Hepatocyte (in vitro differentiated cells): ENCODE data around the gene DTNBP1. TPM values are rescaled to one million over a fixed set of nuclear protein-coding genes. Genes with fewer than 3 reads are reported as not detected.

Source experiments
- DNase-seq: peaks from one replicate; pipeline ENCODE4 v3.0.0-alpha.2; 2016; ENCODE audit warnings: low spot score
- H2AFZ ChIP-seq: fragments of 200-600 bp; sonication (generic); 2 replicates; pipeline ENCODE4 v1.6.0; 2016; ENCODE audit warnings: antibody characterized with exemption, mild to moderate bottlenecking
- H3K27ac ChIP-seq: fragments of 200-600 bp; sonication (generic); 2 replicates; pipeline ENCODE4 v1.5.1; 2016; ENCODE audit warnings: mild to moderate bottlenecking
- H3K27me3 ChIP-seq: fragments of 200-600 bp; sonication (generic); 2 replicates; pipeline ENCODE4 v1.6.1; 2016
- H3K36me3 ChIP-seq: fragments of 200-600 bp; sonication (generic); replicated peaks from 2 replicates; pipeline ENCODE4 v1.5.1; 2016; ENCODE audit warnings: low read depth; ENCODE audit not compliant: insufficient read depth
- H3K4me1 ChIP-seq: fragments of 200-600 bp; sonication (generic); 2 replicates; pipeline ENCODE4 v1.5.1; 2016; ENCODE audit warnings: mild to moderate bottlenecking, moderate library complexity; ENCODE audit not compliant: insufficient read depth
- H3K4me2 ChIP-seq: fragments of 200-600 bp; sonication (generic); 2 replicates; pipeline ENCODE4 v1.6.0; 2016
- H3K4me3 ChIP-seq: fragments of 200-600 bp; sonication (generic); 2 replicates; pipeline ENCODE4 v1.5.1; 2016; ENCODE audit warnings: mild to moderate bottlenecking
- H3K79me2 ChIP-seq: fragments of 200-600 bp; sonication (generic); 2 replicates; pipeline ENCODE4 v1.6.0; 2017; ENCODE audit warnings: mild to moderate bottlenecking
- H3K9me2 ChIP-seq: fragments of 200-600 bp; sonication (generic); replicated peaks from 2 replicates; pipeline ENCODE4 v1.6.0; 2017; ENCODE audit warnings: mild to moderate bottlenecking; ENCODE audit not compliant: insufficient read depth
- H3K9me3 ChIP-seq: fragments of 200-600 bp; sonication (generic); 2 replicates; pipeline ENCODE4 v1.5.1; 2016; ENCODE audit warnings: low read depth, mild to moderate bottlenecking
- H4K20me1 ChIP-seq: fragments of 200-600 bp; sonication (generic); 2 replicates; pipeline ENCODE4 v1.6.0; 2016; ENCODE audit warnings: mild to moderate bottlenecking; ENCODE audit not compliant: insufficient read depth, poor library complexity, severe bottlenecking
- EZH2 ChIP-seq: fragments of 200-600 bp; sonication (generic); IDR thresholded peaks from 2 replicates; pipeline ENCODE4 v1.6.1; 2016; ENCODE audit warnings: antibody characterized with exemption, mild to moderate bottlenecking, borderline replicate concordance
- EZH2phosphoT487 ChIP-seq: fragments of 200-600 bp; sonication (generic); IDR thresholded peaks from one replicate; pipeline ENCODE4 v1.6.1; 2018; ENCODE audit warnings: antibody characterized with exemption, mild to moderate bottlenecking, low read depth, moderate library complexity; ENCODE audit not compliant: unreplicated experiment, severe bottlenecking
- WGBS: methylation state at CpG from one replicate; pipeline ENCODE4 v1.1.6; 2016; ENCODE audit warnings: low lambda C conversion rate; ENCODE audit errors: missing lambda C conversion rate; 5-methylcytosine and 5-hydroxymethylcytosine counted together
- polyA plus RNA-seq: library from polyadenylated mRNA; unstranded; fragments of >200 nt; fragmentation: Nextera tagmentation; extraction: Ambion mirVana; gene quantifications from 2 replicates; pipeline ENCODE4 v1.2.1, GENCODE V29; 2016
- total RNA-seq: library from RNA; depleted of rRNA; stranded (reverse); fragments of >200 nt; gene quantifications from 2 replicates; pipeline ENCODE4 v1.2.3, GENCODE V29; 2014
- TF ChIP-seq, protein P1 (sequence below): fragments of 200-600 bp; sonication (generic); IDR thresholded peaks from 2 replicates; pipeline ENCODE4 v1.5.1; 2016; ENCODE audit warnings: antibody characterized with exemption, mild to moderate bottlenecking; ENCODE audit not compliant: poor library complexity

DTNBP1 gene
- total and polyA plus RNA-seq, 2 experiments from 2014 or later = 3.4 to 25.6 TPM

DNA sequence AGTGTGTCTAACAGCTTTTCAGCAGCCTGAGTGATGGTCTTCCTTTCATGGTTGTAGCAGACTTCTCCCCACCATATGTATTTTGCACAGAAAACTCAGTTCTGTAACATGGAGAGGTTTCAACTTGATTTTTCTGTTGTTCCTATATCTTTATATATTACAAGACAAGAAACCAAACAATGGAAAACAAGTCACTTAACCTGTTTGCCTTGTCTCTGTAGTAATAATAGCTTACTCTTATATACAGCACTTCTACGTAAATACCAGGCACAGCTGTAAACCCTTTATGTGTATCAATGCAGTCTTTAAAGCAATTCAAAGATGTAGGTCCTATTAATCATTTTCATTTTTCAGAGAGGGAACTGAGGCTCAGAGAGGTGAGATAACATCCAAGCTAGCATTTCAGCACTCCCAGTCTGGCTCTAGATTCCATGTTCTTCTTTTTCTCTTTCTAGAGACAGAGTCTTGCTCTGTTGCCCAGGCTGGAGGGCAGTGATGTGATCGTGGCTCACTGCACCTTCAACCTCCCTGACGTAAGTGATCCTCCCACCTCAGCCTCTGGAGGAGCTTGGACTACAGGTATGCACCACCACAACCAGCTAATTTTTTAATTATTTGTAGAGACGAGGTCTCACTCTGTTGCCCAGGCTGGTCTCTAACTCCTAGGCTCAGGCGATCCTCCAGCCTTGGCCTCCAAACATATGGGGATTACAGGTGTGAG lies 90.4 kb downstream of the DTNBP1 start:
- 94% methylated on average over 5 of the region's 5 CpGs for WGBS
- Histone ChIP-seq H3K4me1 (peaks cover 4% of the 10 kb centered on the region), H3K4me3 (no peak overlapping the region), H3K4me2 (no peak overlapping the region), H3K79me2 (peaks cover 4% of the 10 kb centered on the region), H3K9me2 (no peaks in the 10 kb centered on the region), H3K27me3 (no peaks in the 10 kb centered on the region), H3K36me3 (no peaks in the 10 kb centered on the region), H3K27ac (no peak overlapping the region), H4K20me1 (no peaks in the 10 kb centered on the region), H2AFZ (no peak overlapping the region), H3K9me3 (no peaks in the 10 kb centered on the region)
- TF ChIP-seq, protein P1, sequence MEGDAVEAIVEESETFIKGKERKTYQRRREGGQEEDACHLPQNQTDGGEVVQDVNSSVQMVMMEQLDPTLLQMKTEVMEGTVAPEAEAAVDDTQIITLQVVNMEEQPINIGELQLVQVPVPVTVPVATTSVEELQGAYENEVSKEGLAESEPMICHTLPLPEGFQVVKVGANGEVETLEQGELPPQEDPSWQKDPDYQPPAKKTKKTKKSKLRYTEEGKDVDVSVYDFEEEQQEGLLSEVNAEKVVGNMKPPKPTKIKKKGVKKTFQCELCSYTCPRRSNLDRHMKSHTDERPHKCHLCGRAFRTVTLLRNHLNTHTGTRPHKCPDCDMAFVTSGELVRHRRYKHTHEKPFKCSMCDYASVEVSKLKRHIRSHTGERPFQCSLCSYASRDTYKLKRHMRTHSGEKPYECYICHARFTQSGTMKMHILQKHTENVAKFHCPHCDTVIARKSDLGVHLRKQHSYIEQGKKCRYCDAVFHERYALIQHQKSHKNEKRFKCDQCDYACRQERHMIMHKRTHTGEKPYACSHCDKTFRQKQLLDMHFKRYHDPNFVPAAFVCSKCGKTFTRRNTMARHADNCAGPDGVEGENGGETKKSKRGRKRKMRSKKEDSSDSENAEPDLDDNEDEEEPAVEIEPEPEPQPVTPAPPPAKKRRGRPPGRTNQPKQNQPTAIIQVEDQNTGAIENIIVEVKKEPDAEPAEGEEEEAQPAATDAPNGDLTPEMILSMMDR = no peak
- DNase-seq = no peak

DNA sequence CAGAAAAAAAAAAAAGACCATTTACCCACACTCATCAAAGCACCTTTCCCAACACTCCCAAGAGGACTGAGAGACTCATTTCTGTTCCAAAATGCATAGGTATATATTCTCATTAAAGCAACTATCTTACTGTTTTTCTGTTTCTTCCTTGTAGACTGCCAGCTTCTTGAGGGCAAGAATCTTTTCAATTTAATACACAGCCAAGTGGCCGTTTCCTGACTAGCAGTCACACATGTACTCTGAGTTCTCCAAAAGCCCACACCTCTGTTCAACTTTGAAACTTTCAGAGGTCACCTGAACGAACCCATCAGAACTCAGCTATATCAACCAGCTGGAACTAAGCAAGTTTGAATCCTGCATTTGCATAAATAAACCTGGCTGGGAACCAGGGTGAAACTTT lies 92.7 kb downstream of the DTNBP1 start:
- H3K79me2 ChIP-seq = peaks cover 4% of the 10 kb centered on the region
- H3K9me2 ChIP-seq = no peaks in the 10 kb centered on the region
- H3K36me3 ChIP-seq = no peaks in the 10 kb centered on the region
- TF ChIP-seq, protein P1 = no peak
- TF ChIP-seq EZH2 = no peak
- TF ChIP-seq EZH2phosphoT487 = no peak
- no peak overlapping the region for H3K4me3 ChIP-seq
- H3K27me3 ChIP-seq = no peaks in the 10 kb centered on the region
- no peak overlapping the region for H3K4me2 ChIP-seq
- no peaks in the 10 kb centered on the region for H4K20me1 ChIP-seq
- H2AFZ ChIP-seq = no peak overlapping the region
- no peak for DNase-seq
- WGBS = 90% methylated on average over 2 of the region's 2 CpGs
- no peaks in the 10 kb centered on the region for H3K9me3 ChIP-seq
- no peak overlapping the region for H3K27ac ChIP-seq
- H3K4me1 ChIP-seq = no peaks in the 10 kb centered on the region

DNA sequence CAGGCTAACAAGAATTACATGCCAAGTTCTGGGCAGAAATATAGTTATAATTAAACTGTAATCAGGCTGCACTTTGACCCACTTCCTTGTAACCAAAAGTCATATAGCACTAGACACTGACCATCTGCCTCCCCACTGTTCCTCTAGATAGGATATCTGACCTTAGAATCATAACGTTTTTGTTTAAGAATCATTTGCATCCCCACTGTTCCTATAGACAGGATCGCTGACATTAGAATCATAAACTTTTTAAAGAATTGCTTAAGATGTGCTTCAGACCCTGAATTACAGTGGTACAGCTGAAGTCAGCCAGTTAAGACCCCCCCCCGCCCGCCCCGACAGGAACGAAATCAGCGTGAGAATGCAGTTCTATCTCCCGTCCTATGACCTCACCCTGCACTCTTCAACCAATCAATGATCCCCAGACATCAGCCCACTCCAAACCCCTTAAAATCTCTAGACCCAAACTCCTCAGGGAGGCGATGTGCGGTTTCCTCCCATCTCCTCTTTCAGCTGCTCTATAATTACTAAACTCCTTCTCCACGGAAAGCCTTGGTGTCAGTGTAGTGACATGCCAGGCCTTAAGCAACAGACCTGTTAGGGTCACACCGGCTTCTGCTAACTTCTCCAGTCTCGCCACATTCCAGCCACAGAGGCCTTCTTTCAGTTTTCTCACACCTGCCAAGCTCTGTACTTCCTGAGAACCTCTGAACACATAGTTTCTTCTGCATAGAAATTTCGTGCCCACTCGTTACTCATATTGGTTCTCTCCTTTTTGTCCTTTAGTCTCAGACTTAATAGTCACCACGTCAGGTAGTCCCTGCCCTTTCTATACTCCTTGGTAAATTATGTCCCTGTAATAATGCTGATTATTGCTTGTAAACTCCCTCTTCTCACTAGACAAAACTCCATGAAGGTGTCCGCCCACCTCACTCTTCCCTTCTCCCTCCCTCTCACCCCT lies 93.5 kb downstream of the DTNBP1 start:
- WGBS = 74% methylated on average over 17 of the region's 17 CpGs
- no peaks in the 10 kb centered on the region for H3K9me3 ChIP-seq

More for the DNA sequence above, 93.5 kb downstream of the DTNBP1 start:
- Histone ChIP-seq H3K4me2 (no peak overlapping the region), H3K27ac (no peak overlapping the region), H3K4me1 (no peaks in the 10 kb centered on the region), H3K27me3 (no peaks in the 10 kb centered on the region), H2AFZ (no peak overlapping the region), H4K20me1 (no peaks in the 10 kb centered on the region), H3K36me3 (no peaks in the 10 kb centered on the region), H3K4me3 (no peak overlapping the region), H3K9me2 (no peaks in the 10 kb centered on the region), H3K79me2 (peaks cover 4% of the 10 kb centered on the region)
- no peak for DNase-seq
- TF ChIP-seq EZH2 = no peak
- TF ChIP-seq, protein P1 = no peak
- no peak for TF ChIP-seq EZH2phosphoT487
